Subcutaneous abdominal adipose tissue (tissue), 5 donors: Measurements from ENCODE around the gene SLC35F6.
A peak's percentile ranks its signal among the peaks of the same experiment; 100 is the strongest.

Experiments used
- H3K27ac ChIP-seq: one replicate; pipeline ENCODE4 v1.7.0; 2013; ENCODE audit warnings: low read depth, mild to moderate bottlenecking, inconsistent platforms, low read length, moderate library complexity
- H3K27me3 ChIP-seq, 5 donors: one replicate each; pipeline ENCODE4 v1.7.0; 2013; ENCODE audit warnings: low read length in 5 of 5, inconsistent platforms in 1 of 5; ENCODE audit not compliant: control insufficient read depth in 5 of 5, insufficient read depth in 4 of 5
- H3K36me3 ChIP-seq, 5 donors: one replicate each; pipeline ENCODE4 v1.7.0; 2013; ENCODE audit warnings: low read length in 5 of 5; ENCODE audit not compliant: control insufficient read depth in 5 of 5, insufficient read depth in 5 of 5
- H3K4me1 ChIP-seq, 5 donors: one replicate each; pipeline ENCODE4 v1.7.0; 2013; ENCODE audit warnings: low read length in 5 of 5, mild to moderate bottlenecking in 3 of 5, moderate library complexity in 1 of 5; ENCODE audit not compliant: control insufficient read depth in 5 of 5, insufficient read depth in 5 of 5
- H3K4me3 ChIP-seq, 5 donors: one replicate each; pipeline ENCODE4 v1.7.0; 2013; ENCODE audit warnings: low read length in 5 of 5, low read depth in 1 of 5
- H3K9ac ChIP-seq, 5 donors: one replicate each; pipeline ENCODE4 v1.7.0; 2013; ENCODE audit warnings: low read length in 5 of 5, mild to moderate bottlenecking in 4 of 5, moderate library complexity in 3 of 5
- H3K9me3 ChIP-seq, 5 donors: one replicate each; pipeline ENCODE4 v1.7.0; 2013; ENCODE audit warnings: low read length in 5 of 5; ENCODE audit not compliant: control insufficient read depth in 5 of 5
- donor health status: healthy.
- donor health status: healthy.
- donor health status: healthy.
- donor health status: healthy.
- donor health status: healthy.

SLC35F6 gene

GRCh38 chr2:26764078-26764887, at the start of gene SLC35F6:
Gene SLC35F6, plus strand, starts transcription at chr2:26764284. Its CDS starts 66 bp downstream, at chr2:26764350.
- peak within 1 kb of the TSS; percentile 87 for H3K27ac ChIP-seq
- H3K9ac ChIP-seq = peak within 1 kb of the TSS; percentile 69 to 99 (median 98)
- peak within 1 kb of the TSS; percentile 65 to 96 (median 94) for H3K4me3 ChIP-seq
- H3K4me1 ChIP-seq = peaks cover 8 to 60% (median 49%) of the 10 kb centered on the region in 5 donors
- H3K27me3 ChIP-seq = no peaks in the 10 kb centered on the region
- H3K9me3 ChIP-seq = no peaks in the 10 kb centered on the region
- H3K36me3 ChIP-seq = no peaks in the 10 kb centered on the region

GRCh38 chr2:26715528-26716270, 48.4 kb upstream of the SLC35F6 start:
- H3K9ac ChIP-seq = no peak overlapping the region
- H3K36me3 ChIP-seq = no peaks in the 10 kb centered on the region
- no peak overlapping the region for H3K27ac ChIP-seq
- no peak overlapping the region for H3K4me3 ChIP-seq
- H3K27me3 ChIP-seq = no peaks in the 10 kb centered on the region
- H3K9me3 ChIP-seq = no peaks in the 10 kb centered on the region
- H3K4me1 ChIP-seq = peaks cover 0 to 12% (median 10%) of the 10 kb centered on the region in 5 donors

DNA sequence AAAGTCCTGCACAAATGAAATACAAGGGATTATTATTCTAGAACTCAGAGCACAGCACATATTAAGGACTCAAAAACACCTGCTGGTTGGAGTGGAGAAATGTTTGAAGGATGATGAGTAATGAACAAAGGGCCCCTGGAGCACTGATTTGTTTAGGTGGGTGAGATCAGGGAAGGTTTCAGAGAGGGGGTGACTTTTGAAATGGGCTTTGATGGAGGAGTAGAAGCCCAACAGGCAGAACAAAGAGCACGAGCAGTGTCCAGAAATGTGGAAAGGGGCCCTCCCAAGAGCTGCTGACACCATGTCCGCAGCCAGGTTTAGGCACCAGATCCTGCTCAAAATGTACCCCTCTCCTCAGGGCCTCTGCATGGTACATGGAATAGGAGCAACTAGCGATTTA, 47.7 kb upstream of the SLC35F6 start:
- no peak overlapping the region for H3K4me3 ChIP-seq
- no peaks in the 10 kb centered on the region for H3K9me3 ChIP-seq
- H3K27me3 ChIP-seq = no peaks in the 10 kb centered on the region
- H3K27ac ChIP-seq = no peak overlapping the region
- no peak overlapping the region for H3K9ac ChIP-seq
- H3K36me3 ChIP-seq = no peaks in the 10 kb centered on the region
- H3K4me1 ChIP-seq = peaks cover 2 to 18% (median 16%) of the 10 kb centered on the region in 5 donors

GRCh38 chr2:26716769-26717168, 47.3 kb upstream of the SLC35F6 start:
- Histone ChIP-seq H3K36me3 (no peaks in the 10 kb centered on the region), H3K9ac (no peak overlapping the region), H3K27ac (no peak overlapping the region), H3K4me3 (no peak overlapping the region), H3K9me3 (no peaks in the 10 kb centered on the region), H3K27me3 (no peaks in the 10 kb centered on the region), H3K4me1 (peaks cover 3 to 22% (median 21%) of the 10 kb centered on the region in 5 donors)

DNA sequence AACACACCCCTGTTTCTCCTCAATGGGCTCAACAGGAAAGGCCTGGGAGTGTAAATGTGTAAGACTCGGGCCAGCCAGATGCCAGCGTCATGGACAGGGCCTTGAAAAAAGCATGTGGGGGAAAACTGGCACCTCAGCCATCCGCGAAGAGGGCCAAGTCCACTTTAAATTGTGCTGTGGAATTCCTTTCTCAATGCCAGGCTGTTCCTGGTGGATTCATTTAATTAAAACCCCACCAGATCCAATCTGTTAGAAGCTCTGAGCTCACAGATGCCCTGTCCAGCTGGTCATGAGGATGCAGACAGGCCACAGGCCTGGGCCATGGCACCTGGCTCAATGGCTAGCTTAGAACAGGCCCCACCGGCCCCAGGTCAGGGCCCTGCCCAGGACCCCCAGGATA, 46.7 kb upstream of the SLC35F6 start:
- Histone ChIP-seq H3K4me3 (no peak overlapping the region), H3K36me3 (no peaks in the 10 kb centered on the region), H3K9ac (no peak overlapping the region), H3K27ac (no peak overlapping the region), H3K27me3 (no peaks in the 10 kb centered on the region), H3K4me1 (peaks cover 3 to 28% (median 24%) of the 10 kb centered on the region in 5 donors), H3K9me3 (no peaks in the 10 kb centered on the region)

- H3K36me3 ChIP-seq = no peaks in the 10 kb centered on the region
- no peaks in the 10 kb centered on the region for H3K9me3 ChIP-seq
- no peak overlapping the region for H3K9ac ChIP-seq
- no peak overlapping the region for H3K4me3 ChIP-seq
- H3K27me3 ChIP-seq = no peaks in the 10 kb centered on the region
- H3K4me1 ChIP-seq = peaks cover 14 to 44% (median 39%) of the 10 kb centered on the region in 5 donors
- no peak overlapping the region for H3K27ac ChIP-seq
These were observed 45.0 kb upstream of the SLC35F6 start for GRCh38 chr2:26718949-26719686.

GRCh38 chr2:26720322-26721114, 43.6 kb upstream of the SLC35F6 start:
- H3K27me3 ChIP-seq = no peaks in the 10 kb centered on the region
- no peaks in the 10 kb centered on the region for H3K9me3 ChIP-seq
- no peak overlapping the region for H3K27ac ChIP-seq
- no peaks in the 10 kb centered on the region for H3K36me3 ChIP-seq
- peak overlapping the region in 1 of 5 donors; percentile 22 for H3K9ac ChIP-seq
- H3K4me3 ChIP-seq = peak overlapping the region in 1 of 5 donors; percentile 46
- H3K4me1 ChIP-seq = peaks cover 16 to 58% (median 51%) of the 10 kb centered on the region in 5 donors

- H3K27me3 ChIP-seq = no peaks in the 10 kb centered on the region
- no peaks in the 10 kb centered on the region for H3K36me3 ChIP-seq
- no peak overlapping the region for H3K27ac ChIP-seq
- no peak overlapping the region for H3K4me3 ChIP-seq
- H3K4me1 ChIP-seq = peaks cover 16 to 60% (median 51%) of the 10 kb centered on the region in 5 donors
- no peaks in the 10 kb centered on the region for H3K9me3 ChIP-seq
- H3K9ac ChIP-seq = no peak overlapping the region
These were observed 42.7 kb upstream of the SLC35F6 start for GRCh38 chr2:26721115-26722032.
